HEK293T (cell line): ENCODE results near the gene YY1AP1.

ENCODE experiments used
- ELF4 ChIP-seq: fragments of 450-650 bp; IDR thresholded peaks from 2 replicates; pipeline ENCODE4 v1.6.1; 2017; ENCODE audit warnings: antibody characterized with exemption
- FOXA1 ChIP-seq: fragments of 450-650 bp; IDR thresholded peaks from 2 replicates; pipeline ENCODE4 v1.6.1; 2016; ENCODE audit warnings: mild to moderate bottlenecking
- HDGF ChIP-seq: fragments of 450-650 bp; IDR thresholded peaks from 2 replicates; pipeline ENCODE4 v1.6.1; 2017; ENCODE audit warnings: antibody characterized with exemption, borderline replicate concordance
- SP1 ChIP-seq: fragments of 450-650 bp; IDR thresholded peaks from 2 replicates; pipeline ENCODE4 v1.6.1; 2017

- TF ChIP-seq ELF4 (no peak), HDGF (no peak), FOXA1 (no peak), SP1 (no peak)
Observed at GRCh38 chr1:155645648-155646047, 42.9 kb downstream of the YY1AP1 start.
